GM19455 (cell line): ENCODE data around the gene CDKN2D.

ENCODE experiments used
- ATAC-seq: cut with Tn5 transposase; IDR thresholded peaks from one replicate; pipeline ENCODE4 v1.9.1; 2021; ENCODE audit not compliant: unreplicated experiment

The CDKN2D gene

DNA sequence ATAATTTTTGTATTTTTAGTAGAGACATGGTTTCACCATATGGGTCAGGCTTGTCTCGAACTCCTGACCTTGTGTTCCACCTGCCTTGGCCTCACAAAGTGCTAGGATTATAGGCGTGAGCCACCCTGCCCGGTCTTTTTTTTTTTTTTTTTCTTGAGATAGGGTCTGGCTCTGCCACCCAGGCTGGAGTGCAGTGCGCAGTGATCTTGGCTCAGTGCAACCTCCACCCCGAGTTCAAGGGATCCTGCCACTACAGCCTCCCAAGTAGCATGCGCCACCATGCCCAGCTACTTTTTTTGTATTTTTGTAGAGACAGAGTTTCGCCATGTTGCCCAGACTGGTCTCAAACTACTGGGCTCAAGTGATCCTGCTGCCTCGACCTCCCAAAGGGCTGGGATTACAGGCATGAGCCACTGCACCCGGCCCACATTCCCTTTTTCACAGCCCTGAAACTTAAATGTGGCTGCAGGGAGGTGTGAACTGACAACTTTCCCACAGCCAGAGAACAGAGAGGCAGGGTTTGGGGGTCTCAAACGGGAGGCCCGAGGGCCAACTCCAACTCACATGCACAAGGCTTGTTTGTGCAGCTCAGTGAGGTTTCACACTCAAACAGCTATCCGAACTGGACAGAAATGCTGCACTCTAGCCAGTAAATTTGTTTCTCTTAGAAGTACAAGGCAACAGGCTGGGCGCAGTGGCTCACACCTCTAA lies 47.2 kb downstream of the CDKN2D start:
- ATAC-seq, result no peak

- ATAC-seq, result no peak
Measured at GRCh38 chr19:10520652-10521318, 48.0 kb downstream of the CDKN2D start.

DNA sequence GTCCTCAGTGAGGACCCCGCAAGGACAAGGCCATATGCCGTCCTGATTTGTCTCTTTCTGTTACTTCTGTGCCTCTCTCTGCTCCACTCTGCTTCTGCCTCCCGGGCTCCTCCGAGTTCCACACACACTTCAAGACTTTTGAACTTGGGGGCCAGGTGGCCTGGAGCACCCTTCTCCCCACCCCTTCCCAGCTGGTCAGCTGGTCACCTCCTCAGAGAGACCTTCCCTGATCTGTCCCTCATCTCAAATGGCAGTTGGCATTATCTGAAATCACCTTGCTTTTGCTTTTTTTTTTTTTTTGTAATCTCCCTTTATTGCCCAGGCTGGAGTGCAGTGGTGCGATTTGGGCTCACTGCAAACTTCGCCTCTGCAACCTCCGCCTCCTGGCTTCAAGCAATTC lies 49.4 kb downstream of the CDKN2D start:
- ATAC-seq, result no peak

GRCh38 chr19:10518444-10519361 lies 50.1 kb downstream of the CDKN2D start:
- no peak for ATAC-seq

GRCh38 chr19:10517760-10518443 lies 50.9 kb downstream of the CDKN2D start:
- ATAC-seq, result no peak

DNA sequence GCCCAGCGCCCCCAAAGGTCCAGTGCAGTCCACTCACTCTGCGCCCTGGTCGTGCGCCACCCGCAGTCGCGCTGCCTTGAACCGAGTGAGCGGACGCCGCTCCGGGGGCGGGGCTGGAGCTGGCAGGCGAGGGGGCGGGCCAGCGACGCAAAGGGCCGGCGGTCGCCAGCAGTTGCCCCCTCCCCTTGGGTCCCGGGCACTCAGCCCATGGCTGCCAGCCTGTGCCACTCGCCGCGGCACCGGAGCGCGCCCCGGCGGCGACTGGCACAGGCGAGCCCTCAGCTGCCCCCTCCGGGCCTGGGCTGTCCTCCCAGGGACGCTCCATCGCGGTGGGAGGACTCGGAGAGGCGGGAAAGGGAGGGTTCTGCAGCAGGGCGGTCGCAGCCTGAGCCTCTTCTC lies 51.4 kb downstream of the CDKN2D start, which contains the start of gene S1PR5:
Gene S1PR5, minus strand, starts transcription at position 87 of the 399 bp plus-strand sequence. CDS start 2,436 bp downstream, outside the sequence.
- no peak for ATAC-seq

GRCh38 chr19:10516671-10517286 lies 52.0 kb downstream of the CDKN2D start:
- no peak for ATAC-seq
